SU-DHL-6 (cell line): ENCODE results near the gene NCAPH2.

Source experiments
- CTCF ChIP-seq: fragments of 200-600 bp; sonication (generic); IDR thresholded peaks from one replicate; pipeline ENCODE4 v1.5.1; 2017; ENCODE audit warnings: antibody characterized with exemption, mild to moderate bottlenecking, low read length, moderate library complexity; ENCODE audit not compliant: insufficient read depth, poor library complexity, severe bottlenecking
- EZH2phosphoT487 ChIP-seq: fragments of 200-600 bp; sonication (generic), shearing (Covaris generic); conservative IDR thresholded peaks from 2 replicates; pipeline ENCODE4 v1.6.1; 2018; ENCODE audit warnings: mild to moderate bottlenecking, antibody characterized with exemption, low read length, moderate library complexity, mixed read lengths

DNA sequence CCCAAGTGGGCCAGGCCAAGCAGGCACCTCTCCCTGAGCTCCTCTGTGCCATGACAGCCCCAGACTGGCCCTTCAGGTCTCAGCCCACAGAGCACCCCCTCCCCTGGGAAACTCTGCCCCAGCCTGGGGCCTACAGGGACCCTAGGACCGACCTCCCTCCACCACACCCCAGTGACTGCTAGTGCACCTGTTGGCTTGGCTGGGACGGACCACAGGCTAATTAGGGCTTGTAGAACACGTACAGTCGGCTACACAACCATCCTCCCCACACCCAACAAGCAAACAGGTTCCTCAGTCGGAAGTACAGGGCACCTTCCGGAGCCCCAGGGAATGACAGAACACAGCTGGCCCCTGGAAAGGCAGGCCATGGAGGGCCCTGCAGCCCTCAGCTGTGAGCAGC is 37.5 kb upstream of the NCAPH2 start:
- TF ChIP-seq CTCF = no peak
- TF ChIP-seq EZH2phosphoT487 = no peak
